ENCODE measurements around the gene RGS8.

Gene RGS8

GRCh38 chr1:182671750-182672486 is 12.5 kb downstream of the RGS8 start:
- H3K36me3 ChIP-seq (ENCODE audit: insufficient read depth, insufficient read length, low read length): no peaks in the 10 kb centered on the region
- TF ChIP-seq SUZ12 (IDR thresholded peaks at IDR 0.05; ENCODE audit: extremely low read depth, insufficient read depth, insufficient read length) (no peak), ZNF274 (IDR thresholded peaks at IDR 0.05; ENCODE audit: low read depth, low read length) (no peak), YY1 (IDR thresholded peaks at IDR 0.05; ENCODE audit: insufficient read depth, insufficient read length) (no peak)
- no peak for DNase-seq (ENCODE audit: low read depth, low spot score)
- no peak overlapping the region for H3K4me3 ChIP-seq (ENCODE audit: insufficient read length, low read depth)
- H3K27me3 ChIP-seq (ENCODE audit: insufficient read depth, insufficient read length): no peaks in the 10 kb centered on the region
- H3K9me3 ChIP-seq (ENCODE audit: insufficient read depth, low read length): no peaks in the 10 kb centered on the region
- no peak overlapping the region for H3K9ac ChIP-seq (ENCODE audit: insufficient read length, low read depth)
- H3K4me1 ChIP-seq (ENCODE audit: insufficient read depth, insufficient read length): peaks cover 13% of the 10 kb centered on the region

- Histone ChIP-seq H3K27me3 (ENCODE audit: insufficient read depth, insufficient read length) (no peaks in the 10 kb centered on the region), H3K9ac (ENCODE audit: insufficient read length, low read depth) (no peak overlapping the region), H3K9me3 (ENCODE audit: insufficient read depth, low read length) (no peaks in the 10 kb centered on the region), H3K36me3 (ENCODE audit: insufficient read depth, insufficient read length, low read length) (no peaks in the 10 kb centered on the region), H3K4me3 (ENCODE audit: insufficient read length, low read depth) (no peak overlapping the region), H3K4me1 (ENCODE audit: insufficient read depth, insufficient read length) (peaks cover 13% of the 10 kb centered on the region)
- DNase-seq (ENCODE audit: low read depth, low spot score): no peak
- TF ChIP-seq YY1 (IDR thresholded peaks at IDR 0.05; ENCODE audit: insufficient read depth, insufficient read length) (no peak), SUZ12 (IDR thresholded peaks at IDR 0.05; ENCODE audit: extremely low read depth, insufficient read depth, insufficient read length) (no peak), ZNF274 (IDR thresholded peaks at IDR 0.05; ENCODE audit: low read depth, low read length) (no peak)
These were observed 14.2 kb downstream of the RGS8 start for GRCh38 chr1:182670032-182670749.

GRCh38 chr1:182669266-182669665 is 15.1 kb downstream of the RGS8 start:
- Histone ChIP-seq H3K9me3 (ENCODE audit: insufficient read depth, low read length) (no peaks in the 10 kb centered on the region), H3K36me3 (ENCODE audit: insufficient read depth, insufficient read length, low read length) (no peaks in the 10 kb centered on the region), H3K4me3 (ENCODE audit: insufficient read length, low read depth) (no peak overlapping the region), H3K27me3 (ENCODE audit: insufficient read depth, insufficient read length) (no peaks in the 10 kb centered on the region), H3K9ac (ENCODE audit: insufficient read length, low read depth) (no peak overlapping the region), H3K4me1 (ENCODE audit: insufficient read depth, insufficient read length) (peaks cover 13% of the 10 kb centered on the region)
- no peak for DNase-seq (ENCODE audit: low read depth, low spot score)
- TF ChIP-seq ZNF274 (IDR thresholded peaks at IDR 0.05; ENCODE audit: low read depth, low read length) (no peak), YY1 (IDR thresholded peaks at IDR 0.05; ENCODE audit: insufficient read depth, insufficient read length) (no peak), SUZ12 (IDR thresholded peaks at IDR 0.05; ENCODE audit: extremely low read depth, insufficient read depth, insufficient read length) (no peak)

GRCh38 chr1:182668521-182669054 is 15.8 kb downstream of the RGS8 start:
- Histone ChIP-seq H3K4me3 (ENCODE audit: insufficient read length, low read depth) (no peak overlapping the region), H3K36me3 (ENCODE audit: insufficient read depth, insufficient read length, low read length) (no peaks in the 10 kb centered on the region), H3K9ac (ENCODE audit: insufficient read length, low read depth) (no peak overlapping the region), H3K4me1 (ENCODE audit: insufficient read depth, insufficient read length) (peaks cover 13% of the 10 kb centered on the region), H3K27me3 (ENCODE audit: insufficient read depth, insufficient read length) (no peaks in the 10 kb centered on the region), H3K9me3 (ENCODE audit: insufficient read depth, low read length) (no peaks in the 10 kb centered on the region)
- DNase-seq (ENCODE audit: low read depth, low spot score): no peak
- no peak for TF ChIP-seq YY1 (IDR thresholded peaks at IDR 0.05; ENCODE audit: insufficient read depth, insufficient read length)

GRCh38 chr1:182667848-182668505 is 16.4 kb downstream of the RGS8 start:
- no peaks in the 10 kb centered on the region for H3K27me3 ChIP-seq (ENCODE audit: insufficient read depth, insufficient read length)
- no peaks in the 10 kb centered on the region for H3K36me3 ChIP-seq (ENCODE audit: insufficient read depth, insufficient read length, low read length)
- no peak overlapping the region for H3K9ac ChIP-seq (ENCODE audit: insufficient read length, low read depth)
- H3K9me3 ChIP-seq (ENCODE audit: insufficient read depth, low read length): no peaks in the 10 kb centered on the region
- H3K4me3 ChIP-seq (ENCODE audit: insufficient read length, low read depth): no peak overlapping the region
- TF ChIP-seq YY1 (IDR thresholded peaks at IDR 0.05; ENCODE audit: insufficient read depth, insufficient read length): no peak
- no peak for TF ChIP-seq SUZ12 (IDR thresholded peaks at IDR 0.05; ENCODE audit: extremely low read depth, insufficient read depth, insufficient read length)
- no peak for TF ChIP-seq ZNF274 (IDR thresholded peaks at IDR 0.05; ENCODE audit: low read depth, low read length)
- DNase-seq (ENCODE audit: low read depth, low spot score): no peak
- H3K4me1 ChIP-seq (ENCODE audit: insufficient read depth, insufficient read length): peaks cover 13% of the 10 kb centered on the region

- Histone ChIP-seq H3K4me1 (ENCODE audit: insufficient read depth, insufficient read length) (peaks cover 17% of the 10 kb centered on the region), H3K36me3 (ENCODE audit: insufficient read depth, insufficient read length, low read length) (no peaks in the 10 kb centered on the region), H3K4me3 (ENCODE audit: insufficient read length, low read depth) (no peak overlapping the region), H3K27me3 (ENCODE audit: insufficient read depth, insufficient read length) (no peaks in the 10 kb centered on the region), H3K9ac (ENCODE audit: insufficient read length, low read depth) (no peak overlapping the region), H3K9me3 (ENCODE audit: insufficient read depth, low read length) (no peaks in the 10 kb centered on the region)
- TF ChIP-seq SUZ12 (IDR thresholded peaks at IDR 0.05; ENCODE audit: extremely low read depth, insufficient read depth, insufficient read length): no peak
- no peak for TF ChIP-seq YY1 (IDR thresholded peaks at IDR 0.05; ENCODE audit: insufficient read depth, insufficient read length)
- TF ChIP-seq ZNF274 (IDR thresholded peaks at IDR 0.05; ENCODE audit: low read depth, low read length): no peak
- no peak for DNase-seq (ENCODE audit: low read depth, low spot score)
These were observed 17.7 kb downstream of the RGS8 start for GRCh38 chr1:182666706-182667105.

DNA sequence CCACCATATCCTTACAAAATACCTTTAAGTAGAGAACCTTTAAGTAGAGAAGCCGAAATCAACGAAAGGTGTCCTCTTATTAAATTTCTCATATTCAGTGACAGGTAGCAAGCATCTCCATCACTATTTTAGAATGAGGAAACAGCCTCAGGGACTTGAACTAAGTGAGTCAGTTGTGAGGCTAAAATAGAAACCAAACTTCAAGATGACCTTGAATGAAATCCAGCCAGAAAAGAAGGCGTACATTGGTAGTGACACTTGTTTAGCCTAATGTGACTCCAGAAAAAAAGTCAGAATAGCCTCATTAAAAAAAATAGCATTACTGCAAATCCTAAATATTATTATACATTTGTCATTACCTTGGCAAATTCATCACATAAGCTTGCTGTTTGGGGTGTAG is 20.1 kb downstream of the RGS8 start:
- peaks cover 12% of the 10 kb centered on the region for H3K4me1 ChIP-seq (ENCODE audit: insufficient read depth, insufficient read length)
- H3K9ac ChIP-seq (ENCODE audit: insufficient read length, low read depth): no peak overlapping the region
- H3K36me3 ChIP-seq (ENCODE audit: insufficient read depth, insufficient read length, low read length): no peaks in the 10 kb centered on the region
- no peaks in the 10 kb centered on the region for H3K9me3 ChIP-seq (ENCODE audit: insufficient read depth, low read length)
- H3K27me3 ChIP-seq (ENCODE audit: insufficient read depth, insufficient read length): no peaks in the 10 kb centered on the region
- H3K4me3 ChIP-seq (ENCODE audit: insufficient read length, low read depth): no peak overlapping the region
- TF ChIP-seq YY1 (IDR thresholded peaks at IDR 0.05; ENCODE audit: insufficient read depth, insufficient read length) (no peak), SUZ12 (IDR thresholded peaks at IDR 0.05; ENCODE audit: extremely low read depth, insufficient read depth, insufficient read length) (no peak), ZNF274 (IDR thresholded peaks at IDR 0.05; ENCODE audit: low read depth, low read length) (no peak)
- DNase-seq (ENCODE audit: low read depth, low spot score): no peak

All from NT2/D1 (cell line).